PC-9 (cell line): ENCODE data around the gene KIF26B. TPM values are rescaled to one million over a fixed set of nuclear protein-coding genes. Genes with fewer than 3 reads are reported as not detected.

Source experiments
- BruUV-seq: library from RNA; stranded (reverse); fragments of 400-500 nt; replicated peaks from 2 replicates; lab custom pipeline; 2021; lab: Mats Ljungman, UMichigan
- CTCF ChIA-PET: fragments of 300-600 bp; sonication (Branson Sonifier 250); formaldehyde crosslinking; loops from one replicate; lab custom pipeline; 2022; ENCODE audit warnings: antibody characterized with exemption; lab: Charles Lee
- POLR2A ChIA-PET: fragments of 300-600 bp; sonication (Branson Sonifier 250); formaldehyde crosslinking; loops from one replicate; lab custom pipeline; 2022; ENCODE audit warnings: antibody characterized with exemption; ENCODE audit not compliant: unreplicated experiment; lab: Charles Lee
- DNase-seq, 2 experiments: peaks; one replicate each; pipeline versions ENCODE4 v3.0.0 to v3.0.0-alpha.2; 2015 to 2022; ENCODE audit warnings: mixed read lengths in 1 of 2
- H2AFZ ChIP-seq: fragments of 200-600 bp; sonication (generic); 2 replicates; pipeline ENCODE4 v1.8.1; 2017; ENCODE audit warnings: antibody characterized with exemption
- H3F3A ChIP-seq: fragments of 200-600 bp; sonication (generic); 2 replicates; pipeline ENCODE4 v1.8.1; 2017; ENCODE audit warnings: antibody characterized with exemption, mild to moderate bottlenecking, low read depth; ENCODE audit not compliant: insufficient read depth
- H3K27ac ChIP-seq: fragments of 200-600 bp; sonication (generic); 2 replicates; pipeline ENCODE4 v1.6.1; 2016; ENCODE audit warnings: mixed run types
- H3K27me3 ChIP-seq: fragments of 200-600 bp; sonication (generic); 2 replicates; pipeline ENCODE4 v1.6.1; 2016; ENCODE audit warnings: low read depth, mixed run types; ENCODE audit not compliant: insufficient read depth
- H3K36me3 ChIP-seq: fragments of 200-600 bp; sonication (generic); 2 replicates; pipeline ENCODE4 v1.6.1; 2016; ENCODE audit warnings: low read depth, mixed run types
- H3K4me1 ChIP-seq: fragments of 200-600 bp; sonication (generic); replicated peaks from 2 replicates; pipeline ENCODE4 v1.6.1; 2016; ENCODE audit warnings: mixed run types; ENCODE audit not compliant: insufficient read depth
- H3K4me2 ChIP-seq: fragments of 200-600 bp; sonication (generic); 2 replicates; pipeline ENCODE4 v1.6.1; 2017; ENCODE audit warnings: mixed run types
- H3K4me3 ChIP-seq: fragments of 200-600 bp; sonication (generic); 2 replicates; pipeline ENCODE4 v1.6.1; 2016; ENCODE audit warnings: mixed run types
- H3K79me2 ChIP-seq: fragments of 200-600 bp; sonication (generic); 2 replicates; pipeline ENCODE4 v1.6.1; 2017; ENCODE audit warnings: low read depth, mixed run types
- H3K9me2 ChIP-seq: fragments of 200-600 bp; sonication (generic); 2 replicates; pipeline ENCODE4 v1.8.1; 2017; ENCODE audit warnings: mild to moderate bottlenecking; ENCODE audit not compliant: insufficient read depth
- H3K9me3 ChIP-seq: fragments of 200-600 bp; sonication (generic); 2 replicates; pipeline ENCODE4 v1.8.1; 2016; ENCODE audit warnings: low read depth; ENCODE audit not compliant: insufficient read depth
- H4K20me1 ChIP-seq: fragments of 200-600 bp; sonication (generic); 2 replicates; pipeline ENCODE4 v1.8.1; 2017; ENCODE audit not compliant: insufficient read depth
- EZH2 ChIP-seq: fragments of 200-600 bp; sonication (generic); IDR thresholded peaks from 2 replicates; pipeline ENCODE4 v1.8.0; 2017; ENCODE audit warnings: antibody characterized with exemption, low read depth
- intact Hi-C: fragments of 100-400 bp; cut with micrococcal nuclease; formaldehyde crosslinking; loops from one replicate; pipeline ENCODE4 v1.10.0; 2022; ENCODE audit not compliant: unreplicated experiment
- total RNA-seq: library from RNA; stranded (reverse); gene quantifications from 2 replicates; pipeline ENCODE4 v1.2.3, GENCODE V29; 2021
- TF ChIP-seq, protein P1 (sequence below): fragments of 200-600 bp; sonication (generic); conservative IDR thresholded peaks from 2 replicates; pipeline ENCODE4 v1.6.1; 2017; ENCODE audit warnings: mixed run types, antibody characterized with exemption, mild to moderate bottlenecking, moderate library complexity

Gene KIF26B
- total RNA-seq, 1 experiment from 2014 or later: 0.11 TPM

DNA sequence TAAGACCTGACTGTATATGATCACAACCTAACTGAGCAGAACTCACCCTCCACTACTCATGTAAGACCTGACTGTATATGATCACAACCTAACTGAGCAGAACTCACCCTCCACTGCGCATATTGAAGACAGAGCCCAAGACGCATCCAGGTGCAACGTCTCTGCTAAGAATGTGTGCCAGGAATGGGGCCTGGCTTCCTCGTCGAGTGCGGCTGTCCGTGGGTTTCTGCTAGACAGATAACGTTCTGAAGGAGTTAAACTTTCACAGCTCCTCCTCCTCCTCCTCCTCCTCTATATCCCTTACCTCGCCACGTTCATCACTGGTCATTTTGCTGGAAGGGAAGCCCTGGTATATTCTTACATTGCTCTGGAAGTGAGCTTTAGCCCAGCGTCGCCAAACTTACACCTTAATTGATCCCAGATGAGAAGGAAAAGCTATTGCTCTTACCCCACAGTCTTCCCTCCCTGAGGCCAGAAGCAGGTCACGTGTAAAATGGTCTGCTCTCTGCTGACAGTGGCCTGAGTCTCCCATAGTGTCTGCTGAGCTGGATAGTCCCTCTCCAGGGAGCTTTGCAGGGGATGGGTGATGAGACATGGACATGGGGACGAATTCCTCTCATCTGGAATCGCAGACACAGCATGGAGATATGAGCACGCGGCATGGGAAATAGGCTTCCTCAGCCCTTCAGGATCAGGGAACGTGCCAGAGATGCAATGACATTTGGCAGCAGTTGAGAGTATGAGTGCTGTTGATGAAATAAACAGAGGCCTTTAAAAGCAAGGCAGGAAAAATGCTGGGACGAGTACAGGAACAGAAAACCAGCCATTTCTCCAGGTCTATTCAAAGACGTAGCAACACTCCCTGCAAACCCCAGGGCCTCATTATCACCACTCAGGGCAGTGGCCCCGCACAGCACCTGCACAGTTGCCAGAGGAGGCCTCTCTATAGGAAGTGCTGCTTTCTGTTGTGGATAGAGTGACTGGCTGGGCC, 528.1 kb downstream of the KIF26B start:
- no peaks in the 10 kb centered on the region for H3K79me2 ChIP-seq
- no peak for DNase-seq
- no peaks in the 10 kb centered on the region for H3F3A ChIP-seq
- BruUV-seq: no TSS peak
- no peaks in the 10 kb centered on the region for H3K9me3 ChIP-seq
- no peaks in the 10 kb centered on the region for H3K4me1 ChIP-seq
- ChIA-PET POLR2A (no interaction called here), CTCF (no interaction called here)
- intact Hi-C loops: no loop called here
- no peak overlapping the region for H3K4me3 ChIP-seq
- H2AFZ ChIP-seq: no peak overlapping the region
- TF ChIP-seq, protein P1, sequence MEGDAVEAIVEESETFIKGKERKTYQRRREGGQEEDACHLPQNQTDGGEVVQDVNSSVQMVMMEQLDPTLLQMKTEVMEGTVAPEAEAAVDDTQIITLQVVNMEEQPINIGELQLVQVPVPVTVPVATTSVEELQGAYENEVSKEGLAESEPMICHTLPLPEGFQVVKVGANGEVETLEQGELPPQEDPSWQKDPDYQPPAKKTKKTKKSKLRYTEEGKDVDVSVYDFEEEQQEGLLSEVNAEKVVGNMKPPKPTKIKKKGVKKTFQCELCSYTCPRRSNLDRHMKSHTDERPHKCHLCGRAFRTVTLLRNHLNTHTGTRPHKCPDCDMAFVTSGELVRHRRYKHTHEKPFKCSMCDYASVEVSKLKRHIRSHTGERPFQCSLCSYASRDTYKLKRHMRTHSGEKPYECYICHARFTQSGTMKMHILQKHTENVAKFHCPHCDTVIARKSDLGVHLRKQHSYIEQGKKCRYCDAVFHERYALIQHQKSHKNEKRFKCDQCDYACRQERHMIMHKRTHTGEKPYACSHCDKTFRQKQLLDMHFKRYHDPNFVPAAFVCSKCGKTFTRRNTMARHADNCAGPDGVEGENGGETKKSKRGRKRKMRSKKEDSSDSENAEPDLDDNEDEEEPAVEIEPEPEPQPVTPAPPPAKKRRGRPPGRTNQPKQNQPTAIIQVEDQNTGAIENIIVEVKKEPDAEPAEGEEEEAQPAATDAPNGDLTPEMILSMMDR: no peak
- TF ChIP-seq EZH2: no peak
- no peak overlapping the region for H3K4me2 ChIP-seq
- no peak overlapping the region for H3K27ac ChIP-seq
- no peaks in the 10 kb centered on the region for H3K9me2 ChIP-seq
- peaks cover 77% of the 10 kb centered on the region for H3K27me3 ChIP-seq
- no peaks in the 10 kb centered on the region for H4K20me1 ChIP-seq
- no peaks in the 10 kb centered on the region for H3K36me3 ChIP-seq

DNA sequence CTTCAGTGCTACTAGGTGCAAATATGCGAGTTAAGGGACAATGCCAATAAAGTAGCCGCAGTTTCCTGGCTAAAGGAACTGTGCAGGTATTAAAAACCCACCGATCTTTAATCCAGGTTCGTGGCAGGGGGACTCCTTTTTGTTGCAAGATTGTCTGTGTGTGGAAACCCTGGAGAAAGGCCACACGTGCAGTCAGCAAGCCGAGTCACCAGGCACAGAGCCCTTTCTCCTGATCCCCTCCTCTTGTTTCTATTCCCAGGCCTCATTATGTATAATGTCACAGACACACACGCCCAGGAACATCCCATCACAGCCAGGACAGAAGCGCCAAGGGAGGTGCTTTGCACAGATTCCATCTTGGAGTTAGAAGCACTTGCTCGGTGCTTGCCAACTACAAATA, 528.9 kb downstream of the KIF26B start:
- no peak for DNase-seq
- Histone ChIP-seq H3K27ac (no peak overlapping the region), H4K20me1 (no peaks in the 10 kb centered on the region), H3K9me3 (no peaks in the 10 kb centered on the region), H3K4me2 (no peak overlapping the region), H3F3A (no peaks in the 10 kb centered on the region), H3K27me3 (peaks cover 70% of the 10 kb centered on the region), H3K36me3 (no peaks in the 10 kb centered on the region), H3K4me1 (no peaks in the 10 kb centered on the region), H3K79me2 (no peaks in the 10 kb centered on the region), H3K4me3 (no peak overlapping the region), H2AFZ (no peak overlapping the region), H3K9me2 (no peaks in the 10 kb centered on the region)
- TF ChIP-seq, protein P1: no peak
- no peak for TF ChIP-seq EZH2
- intact Hi-C loops: no loop called here
- POLR2A ChIA-PET: no interaction called here
- CTCF ChIA-PET: no interaction called here
- BruUV-seq: no TSS peak

DNA sequence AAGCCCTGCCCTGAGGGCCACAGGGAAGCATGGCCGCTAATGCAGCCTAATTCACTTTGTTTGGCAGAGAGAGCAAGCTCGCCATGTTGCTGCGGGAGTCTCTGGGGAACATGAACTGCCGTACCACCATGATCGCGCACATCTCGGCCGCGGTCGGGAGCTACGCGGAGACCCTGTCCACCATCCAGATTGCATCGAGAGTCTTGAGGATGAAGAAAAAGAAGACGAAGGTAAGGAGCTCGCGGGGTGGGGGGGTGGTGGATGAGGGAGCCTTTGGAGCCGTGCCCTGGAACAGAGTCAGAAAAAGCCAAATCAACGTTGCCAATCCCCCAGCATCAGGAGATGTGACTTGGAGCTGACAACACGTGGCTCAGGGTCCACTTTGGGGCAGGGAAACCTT, 529.4 kb downstream of the KIF26B start:
- no TSS peak for BruUV-seq
- H3K4me3 ChIP-seq: no peak overlapping the region
- no peak overlapping the region for H3K4me2 ChIP-seq
- no peak overlapping the region for H3K27ac ChIP-seq
- no peaks in the 10 kb centered on the region for H3K79me2 ChIP-seq
- intact Hi-C loops: no loop called here
- no peak overlapping the region for H2AFZ ChIP-seq
- H3K36me3 ChIP-seq: no peaks in the 10 kb centered on the region
- DNase-seq: no peak
- TF ChIP-seq, protein P1: no peak
- no peak for TF ChIP-seq EZH2
- no peaks in the 10 kb centered on the region for H3K4me1 ChIP-seq
- H3K27me3 ChIP-seq: peaks cover 65% of the 10 kb centered on the region
- ChIA-PET POLR2A (no interaction called here), CTCF (no interaction called here)
- no peaks in the 10 kb centered on the region for H3K9me3 ChIP-seq
- no peaks in the 10 kb centered on the region for H4K20me1 ChIP-seq
- no peaks in the 10 kb centered on the region for H3F3A ChIP-seq
- H3K9me2 ChIP-seq: no peaks in the 10 kb centered on the region
